Panc1 (cell line): Measurements from ENCODE around the gene SLC2A4. TPM values are rescaled to one million over a fixed set of nuclear protein-coding genes. Genes with fewer than 3 reads are reported as not detected.

Experiments used
- ATAC-seq: fragments of 200-7000 bp; cut with Tn5 transposase; 2 replicates; pipeline ENCODE4 v1.9.1; 2020; ENCODE audit warnings: mild to moderate bottlenecking, moderate library complexity
- BruUV-seq: library from RNA; stranded (reverse); fragments of 400-500 nt; replicated peaks from 2 replicates; lab custom pipeline; 2021; lab: Mats Ljungman, UMichigan
- CTCF ChIA-PET: fragments of 300-600 bp; sonication (Branson Sonifier 250); formaldehyde crosslinking; loops from one replicate; lab custom pipeline; 2022; ENCODE audit warnings: antibody characterized with exemption; lab: Charles Lee
- POLR2A ChIA-PET: fragments of 300-600 bp; sonication (Branson Sonifier 250); formaldehyde crosslinking; loops from one replicate; lab custom pipeline; 2022; ENCODE audit warnings: antibody characterized with exemption; lab: Charles Lee
- DNase-seq: peaks from one replicate; pipeline ENCODE4 v3.0.0-alpha.2; 2010; ENCODE audit warnings: low read depth, low spot score
- H3K27ac ChIP-seq: 2 replicates; pipeline ENCODE4 v1.5.1; 2011; ENCODE audit warnings: mild to moderate bottlenecking, low read length, inconsistent platforms
- H3K27me3 ChIP-seq: fragments of 200-500 bp; sonication (Bioruptor generic); 2 replicates; pipeline ENCODE4 v1.6.0; 2014; ENCODE audit warnings: low read length, inconsistent platforms; ENCODE audit not compliant: control insufficient read depth, insufficient read depth
- H3K36me3 ChIP-seq: fragments of 200-500 bp; sonication (Bioruptor generic); 2 replicates; pipeline ENCODE4 v1.5.1; 2014; ENCODE audit warnings: inconsistent platforms, mild to moderate bottlenecking, low read length, moderate library complexity; ENCODE audit not compliant: control insufficient read depth, insufficient read depth
- H3K4me1 ChIP-seq: 2 replicates; pipeline ENCODE4 v1.5.1; 2011; ENCODE audit warnings: inconsistent platforms, mild to moderate bottlenecking, low read length, moderate library complexity; ENCODE audit not compliant: control insufficient read depth, insufficient read depth
- H3K4me3 ChIP-seq, 2 experiments: 2 replicates each; pipeline ENCODE4 v1.5.1; 2011 to 2012; ENCODE audit warnings: low read depth in 2 of 2, low read length in 2 of 2, mild to moderate bottlenecking in 2 of 2, inconsistent platforms in 1 of 2, moderate library complexity in 1 of 2
- H3K9me3 ChIP-seq: fragments of 200-500 bp; sonication (Bioruptor generic); 2 replicates; pipeline ENCODE4 v1.5.1; 2014; ENCODE audit warnings: low read depth, mild to moderate bottlenecking, inconsistent platforms, low read length, moderate library complexity; ENCODE audit not compliant: control insufficient read depth, insufficient read depth
- CTCF ChIP-seq: fragments of 450-650 bp; IDR thresholded peaks from 2 replicates; pipeline ENCODE4 v1.5.1; 2017; ENCODE audit warnings: mild to moderate bottlenecking
- POLR2AphosphoS5 ChIP-seq: IDR thresholded peaks from 2 replicates; pipeline ENCODE4 v1.6.1; 2012; ENCODE audit warnings: mild to moderate bottlenecking, low read depth, low read length, moderate library complexity
- REST ChIP-seq, 2 experiments: IDR thresholded peaks; 2 replicates each; pipeline ENCODE4 v1.6.1; 2011 to 2012; ENCODE audit warnings: low read depth in 2 of 2, control low read depth in 1 of 2, low read length in 1 of 2, mild to moderate bottlenecking in 1 of 2, moderate library complexity in 1 of 2; ENCODE audit not compliant: insufficient read depth in 1 of 2
- SIN3A ChIP-seq: IDR thresholded peaks from 2 replicates; pipeline ENCODE4 v1.6.1; 2012; ENCODE audit warnings: low read depth, mild to moderate bottlenecking, low read length, moderate library complexity, borderline replicate concordance; ENCODE audit not compliant: insufficient read depth
- TCF7L2 ChIP-seq: IDR thresholded peaks from 2 replicates; pipeline ENCODE4 v1.6.1; 2011; ENCODE audit warnings: mild to moderate bottlenecking, low read depth, low read length, inconsistent platforms
- in situ Hi-C: cut with HindIII; loops from 2 replicates; pipeline ENCODE4 v1.10.0; 2016; ENCODE audit warnings: low sequenced_read_pairs, low pct_unique_long_range_greater_than_20kb
- intact Hi-C: fragments of 100-400 bp; cut with micrococcal nuclease; formaldehyde crosslinking; loops from one replicate; pipeline ENCODE4 v1.10.0; 2022; ENCODE audit not compliant: unreplicated experiment
- total RNA-seq: library from RNA; stranded (reverse); gene quantifications from one replicate; pipeline ENCODE4 v1.2.1, GENCODE V29; 2021; ENCODE audit not compliant: unreplicated experiment

Gene SLC2A4
- total RNA-seq, 1 experiment from 2014 or later: 0.31 TPM

GRCh38 chr17:7289256-7290032, 7.9 kb downstream of the SLC2A4 start:
- no peaks in the 10 kb centered on the region for H3K9me3 ChIP-seq
- no peak overlapping the region for H3K4me3 ChIP-seq
- no peaks in the 10 kb centered on the region for H3K27me3 ChIP-seq
- intact Hi-C loops (no loop called here), in situ Hi-C loops (no loop called here)
- H3K4me1 ChIP-seq: peaks cover 12% of the 10 kb centered on the region
- BruUV-seq: no TSS peak
- CTCF ChIA-PET: interaction anchor here (0.6 kb wide), 1 partner anchor 40 kb away, joined by 3 read pairs; the partner anchor contains the start of gene NEURL4
- H3K36me3 ChIP-seq: no peaks in the 10 kb centered on the region
- TF ChIP-seq TCF7L2 (no peak), REST (IDR thresholded peaks at IDR 0.05; ENCODE audit: insufficient read depth in 1 of 2, low read depth in 2 of 2, low read length in 1 of 2) (no peak), CTCF (no peak), SIN3A (no peak), POLR2AphosphoS5 (no peak)
- ATAC-seq (no peak), DNase-seq (no peak)
- POLR2A ChIA-PET: no interaction called here
- H3K27ac ChIP-seq: no peak overlapping the region

- TF ChIP-seq TCF7L2 (no peak), POLR2AphosphoS5 (no peak), REST (IDR thresholded peaks at IDR 0.05; ENCODE audit: insufficient read depth in 1 of 2, low read depth in 2 of 2, low read length in 1 of 2) (no peak), CTCF (no peak), SIN3A (no peak)
- BruUV-seq: no TSS peak
- ChIA-PET POLR2A (no interaction called here), CTCF (interaction anchor here (0.6 kb wide), 1 partner anchor 39 kb away, joined by 3 read pairs; the partner anchor contains the start of gene NEURL4)
- no peak for ATAC-seq
- Histone ChIP-seq H3K36me3 (no peaks in the 10 kb centered on the region), H3K27me3 (no peaks in the 10 kb centered on the region), H3K4me3 (no peak overlapping the region), H3K27ac (no peak overlapping the region), H3K9me3 (no peaks in the 10 kb centered on the region), H3K4me1 (peaks cover 12% of the 10 kb centered on the region)
- intact Hi-C loops (no loop called here), in situ Hi-C loops (no loop called here)
- DNase-seq: no peak
These were observed 8.6 kb downstream of the SLC2A4 start for GRCh38 chr17:7290166-7290565.
